ENCODE results near the gene IKZF3.
"Not testable (repeated sequence)": the region's sequence is repeated elsewhere in the genome, so short reads cannot be mapped to it uniquely, and the experiment has no call there.

Gene IKZF3

GRCh38 chr17:39855911-39856649 is 8.0 kb downstream of the IKZF3 start:
- DNase-seq = not testable (repeated sequence)

GRCh38 chr17:39854909-39855308 is 9.2 kb downstream of the IKZF3 start:
- no peak for DNase-seq

- DNase-seq = no peak
Observed at GRCh38 chr17:39852239-39852638, 11.9 kb downstream of the IKZF3 start.

- not testable (repeated sequence) for DNase-seq
Observed at GRCh38 chr17:39850186-39850585, 13.9 kb downstream of the IKZF3 start.

GRCh38 chr17:39848600-39848999 is 15.5 kb downstream of the IKZF3 start:
- no peak for DNase-seq

GRCh38 chr17:39846205-39846604 is 17.9 kb downstream of the IKZF3 start:
- no peak for DNase-seq

- DNase-seq = peak; percentile 58
Observed at GRCh38 chr17:39845052-39845846, 18.9 kb downstream of the IKZF3 start.

- DNase-seq = no peak
Observed at GRCh38 chr17:39841134-39841683, 22.9 kb downstream of the IKZF3 start.

- DNase-seq = no peak
Observed at GRCh38 chr17:39838784-39839183, 25.3 kb downstream of the IKZF3 start.

GRCh38 chr17:39838057-39838456 is 26.1 kb downstream of the IKZF3 start:
- DNase-seq = no peak

GRCh38 chr17:39836117-39836516 is 28.0 kb downstream of the IKZF3 start:
- DNase-seq = no peak

GRCh38 chr17:39835038-39835786 is 28.9 kb downstream of the IKZF3 start:
- DNase-seq = no peak

GRCh38 chr17:39834017-39834416 is 30.1 kb downstream of the IKZF3 start:
- no peak for DNase-seq

GRCh38 chr17:39831588-39831987 is 32.5 kb downstream of the IKZF3 start:
- DNase-seq = no peak

GRCh38 chr17:39828443-39828842 is 35.7 kb downstream of the IKZF3 start:
- no peak for DNase-seq

- DNase-seq = no peak
Observed at GRCh38 chr17:39826334-39826733, 37.8 kb downstream of the IKZF3 start.

GRCh38 chr17:39823407-39824054 is 40.6 kb downstream of the IKZF3 start:
- DNase-seq = no peak

- DNase-seq = no peak
Observed at GRCh38 chr17:39822051-39822451, 42.1 kb downstream of the IKZF3 start.

- DNase-seq = no peak
Observed at GRCh38 chr17:39820987-39821386, 43.1 kb downstream of the IKZF3 start.

GRCh38 chr17:39820541-39820940 is 43.6 kb downstream of the IKZF3 start:
- DNase-seq = peak; percentile 29

GRCh38 chr17:39818358-39819000 is 45.6 kb downstream of the IKZF3 start:
- DNase-seq = no peak

- DNase-seq = no peak
Observed at GRCh38 chr17:39816272-39816671, 47.8 kb downstream of the IKZF3 start.
